Spleen (tissue), 11 donors: ENCODE results near the gene NFATC1. TPM values are rescaled to one million over a fixed set of nuclear protein-coding genes. Genes with fewer than 3 reads are reported as not detected.

Source experiments
- DNase-seq: peaks from one replicate; pipeline ENCODE4 v3.0.0-alpha.2; 2020
- H3K27ac ChIP-seq, 8 donors: fragments of 200-600 bp; sonication (generic) in 7 of 8; 1 replicate in 4 of 8; 2 replicates in 4 of 8; pipeline versions ENCODE4 v1.5.0 to v1.8.0; 2016 to 2021; ENCODE audit warnings: inconsistent platforms in 4 of 8, mild to moderate bottlenecking in 4 of 8, moderate library complexity in 1 of 8
- H3K27me3 ChIP-seq, 7 donors: fragments of 200-600 bp; sonication (generic) in 6 of 7; replicated peaks in 1 of 7; 1 replicate in 4 of 7; 2 replicates in 3 of 7; pipeline versions ENCODE4 v1.5.0 to v1.8.0; 2016 to 2021; ENCODE audit warnings: inconsistent platforms in 3 of 7, mild to moderate bottlenecking in 1 of 7
- H3K36me3 ChIP-seq, 6 donors: fragments of 200-600 bp; sonication (generic) in 5 of 6; 1 replicate in 4 of 6; 2 replicates in 2 of 6; pipeline versions ENCODE4 v1.5.0 to v1.8.0; 2016 to 2021; ENCODE audit warnings: inconsistent platforms in 2 of 6
- H3K4me1 ChIP-seq, 6 donors: fragments of 200-600 bp; sonication (generic) in 5 of 6; 1 replicate in 3 of 6; 2 replicates in 3 of 6; pipeline versions ENCODE4 v1.5.0 to v1.8.0; 2016 to 2021; ENCODE audit warnings: inconsistent platforms in 3 of 6
- H3K4me3 ChIP-seq, 8 donors: fragments of 200-600 bp; sonication (generic) in 7 of 8; 1 replicate in 4 of 8; 2 replicates in 4 of 8; pipeline versions ENCODE4 v1.5.0 to v1.8.0; 2016 to 2021; ENCODE audit warnings: inconsistent platforms in 4 of 8, mild to moderate bottlenecking in 4 of 8, moderate library complexity in 2 of 8
- H3K9me3 ChIP-seq, 8 donors: fragments of 200-600 bp; sonication (generic) in 7 of 8; 1 replicate in 4 of 8; 2 replicates in 4 of 8; pipeline versions ENCODE4 v1.5.0 to v1.8.0; 2016 to 2021; ENCODE audit warnings: inconsistent platforms in 4 of 8
- CTCF ChIP-seq, 11 experiments: fragments of 200-600 bp in 7 of 11; fragments of 450-650 bp in 4 of 11; sonication (generic) in 4 of 11; IDR thresholded peaks in 8 of 11; conservative IDR thresholded peaks in 3 of 11; 1 replicate in 7 of 11; 2 replicates in 4 of 11; pipeline versions ENCODE4 v1.4.0 to v1.8.0; 2016 to 2021; ENCODE audit warnings: antibody characterized with exemption in 11 of 11, inconsistent platforms in 4 of 11, mild to moderate bottlenecking in 1 of 11
- POLR2A ChIP-seq, 3 donors: fragments of 450-650 bp; IDR thresholded peaks; one replicate each; pipeline ENCODE4 v1.5.1; 2017; ENCODE audit warnings: antibody characterized with exemption in 3 of 3, mild to moderate bottlenecking in 1 of 3
- POLR2AphosphoS5 ChIP-seq, 3 donors: sonication (generic); formaldehyde crosslinking; IDR thresholded peaks; one replicate each; pipeline ENCODE4 v1.5.1; 2017; ENCODE audit warnings: antibody characterized with exemption in 3 of 3
- WGBS, 5 donors: extraction: QIAGEN DNeasy Blood & Tissue Kit in 3 of 5; methylation state at CpG; one replicate each; pipeline versions ENCODE4 v1.1.5 to v1.1.7; 2013 to 2018; 5-methylcytosine and 5-hydroxymethylcytosine counted together
- intact Hi-C: fragments of 100-400 bp; cut with DNase I; formaldehyde crosslinking; loops from one replicate; pipeline ENCODE4 v1.15.0; 2023; ENCODE audit warnings: low total_unique reads
- polyA plus RNA-seq, 3 donors: library from polyadenylated mRNA; stranded (reverse); fragments of 200-250 nt; gene quantifications; one replicate each; pipeline ENCODE4 v1.2.1, GENCODE V29; 2013
- total RNA-seq, 7 donors: library from RNA; depleted of rRNA in 3 of 7; stranded (reverse); fragments of >200 nt in 3 of 7; fragmentation: NEBNext Ultra II Directional in 4 of 7; extraction: Animal tissue kit (Norgen Biotek cat#: 25700) in 4 of 7; gene quantifications; one replicate each; pipeline versions ENCODE4 v1.1.0 to v1.2.1, GENCODE V29; 2016 to 2021
- donor health status: healthy with polysubstance abuse.
- donor health status: DM: no; HTN: no; CAD: no; lungs with moderate emphysema.
- donor health status: DM: no; HTN: no; CAD: no.
- donor health status: Bipolar disorder and iron deficiency.
- donor health status: healthy.
- donor health status: DM: no; HTN: no; CAD: no.
- donor health status: DM: yes; HTN: yes; CAD: no.

The NFATC1 gene
- total and polyA plus RNA-seq, 10 donors = 20.7 to 64.9 (median 47.4) TPM

GRCh38 chr18:79559436-79559835, 163.7 kb downstream of the NFATC1 start:
- no peak overlapping the region for H3K27ac ChIP-seq
- no peaks in the 10 kb centered on the region for H3K4me1 ChIP-seq
- H3K27me3 ChIP-seq = peaks cover 0 to 4% (median 0%) of the 10 kb centered on the region in 7 donors
- no peaks in the 10 kb centered on the region for H3K9me3 ChIP-seq
- WGBS, 5 donors = 79 to 87% (median 85%) methylated on average over 15 of the region's 15 CpGs
- no peak overlapping the region for H3K4me3 ChIP-seq
- TF ChIP-seq POLR2AphosphoS5 (IDR thresholded peaks at IDR 0.05) (no peak), CTCF (IDR thresholded peaks at IDR 0.05 in 8 of 11, conservative IDR thresholded peaks at IDR 0.05 in 3 of 11) (no peak), POLR2A (IDR thresholded peaks at IDR 0.05) (no peak)
- H3K36me3 ChIP-seq = no peaks in the 10 kb centered on the region
- no peak for DNase-seq
- intact Hi-C loops = no loop called here

GRCh38 chr18:79560042-79560860, 164.5 kb downstream of the NFATC1 start:
- H3K36me3 ChIP-seq = no peaks in the 10 kb centered on the region
- no peaks in the 10 kb centered on the region for H3K4me1 ChIP-seq
- peak; percentile 64 for DNase-seq
- WGBS, 5 donors = 86 to 90% (median 88%) methylated on average over 18 to 34 of the region's 34 CpGs
- intact Hi-C loops = no loop called here
- no peak overlapping the region for H3K4me3 ChIP-seq
- TF ChIP-seq POLR2AphosphoS5 (IDR thresholded peaks at IDR 0.05) (no peak), POLR2A (IDR thresholded peaks at IDR 0.05) (no peak), CTCF (IDR thresholded peaks at IDR 0.05 in 8 of 11, conservative IDR thresholded peaks at IDR 0.05 in 3 of 11) (no peak)
- H3K27me3 ChIP-seq = peaks cover 0 to under 1% (median 0%) of the 10 kb centered on the region in 7 donors
- no peaks in the 10 kb centered on the region for H3K9me3 ChIP-seq
- H3K27ac ChIP-seq = no peak overlapping the region

GRCh38 chr18:79560861-79561210, 165.1 kb downstream of the NFATC1 start:
- WGBS, 5 donors = 87 to 94% (median 89%) methylated on average over 5 of the region's 5 CpGs
- no peaks in the 10 kb centered on the region for H3K27me3 ChIP-seq
- no peak for TF ChIP-seq POLR2AphosphoS5 (IDR thresholded peaks at IDR 0.05)
- TF ChIP-seq CTCF (IDR thresholded peaks at IDR 0.05 in 8 of 11, conservative IDR thresholded peaks at IDR 0.05 in 3 of 11) = no peak
- no peak for TF ChIP-seq POLR2A (IDR thresholded peaks at IDR 0.05)
- no peak overlapping the region for H3K27ac ChIP-seq
- no peaks in the 10 kb centered on the region for H3K36me3 ChIP-seq
- intact Hi-C loops = no loop called here
- H3K9me3 ChIP-seq = no peaks in the 10 kb centered on the region
- no peak overlapping the region for H3K4me3 ChIP-seq
- no peaks in the 10 kb centered on the region for H3K4me1 ChIP-seq
- peak; percentile 16 for DNase-seq

GRCh38 chr18:79563949-79564348, 168.2 kb downstream of the NFATC1 start:
- intact Hi-C loops = no loop called here
- Histone ChIP-seq H3K4me3 (no peak overlapping the region), H3K4me1 (peaks cover 0 to 6% (median 3%) of the 10 kb centered on the region in 6 donors), H3K27ac (no peak overlapping the region), H3K27me3 (peaks cover 0 to 5% (median 0%) of the 10 kb centered on the region in 7 donors), H3K9me3 (no peaks in the 10 kb centered on the region), H3K36me3 (no peaks in the 10 kb centered on the region)
- TF ChIP-seq POLR2AphosphoS5 (IDR thresholded peaks at IDR 0.05) = no peak
- TF ChIP-seq POLR2A (IDR thresholded peaks at IDR 0.05) = no peak
- no peak for TF ChIP-seq CTCF (IDR thresholded peaks at IDR 0.05 in 8 of 11, conservative IDR thresholded peaks at IDR 0.05 in 3 of 11)
- 90 to 96% (median 95%) methylated on average over 6 of the region's 6 CpGs for WGBS, 5 donors
- DNase-seq = no peak
